Medulla oblongata (tissue), 1 donor: ENCODE results near the gene MTMR12.
"Not testable (repeated sequence)": the region's sequence is repeated elsewhere in the genome, so short reads cannot be mapped to it uniquely, and the experiment has no call there.

Experiments used
- DNase-seq: peaks from one replicate; pipeline ENCODE4 v3.0.0-alpha.2; 2015; ENCODE audit errors: extremely low spot score

The MTMR12 gene

GRCh38 chr5:32232441-32233219 is 80.1 kb downstream of the MTMR12 start:
- peak; percentile 94 for DNase-seq

- peak; percentile 25 for DNase-seq
These were observed 80.8 kb downstream of the MTMR12 start for GRCh38 chr5:32231929-32232328.

GRCh38 chr5:32231241-32231640 is 81.5 kb downstream of the MTMR12 start:
- DNase-seq: peak; percentile 47

- peak; percentile 38 for DNase-seq
These were observed 82.2 kb downstream of the MTMR12 start for GRCh38 chr5:32230356-32231099.

- no peak for DNase-seq
These were observed 83.2 kb downstream of the MTMR12 start for GRCh38 chr5:32229586-32229985.

- no peak for DNase-seq
These were observed 83.9 kb downstream of the MTMR12 start for GRCh38 chr5:32228816-32229215.

- no peak for DNase-seq
These were observed 87.3 kb downstream of the MTMR12 start for GRCh38 chr5:32225445-32225844.

GRCh38 chr5:32223972-32224609 is 88.6 kb downstream of the MTMR12 start:
- DNase-seq: no peak

GRCh38 chr5:32222723-32223470 is 89.8 kb downstream of the MTMR12 start:
- no peak for DNase-seq

- peak; percentile 85 for DNase-seq
These were observed 94.8 kb downstream of the MTMR12 start for GRCh38 chr5:32217886-32218396.

- not testable (repeated sequence) for DNase-seq
These were observed 98.4 kb downstream of the MTMR12 start for GRCh38 chr5:32214344-32214743.

- DNase-seq: no peak
These were observed 102.6 kb downstream of the MTMR12 start for GRCh38 chr5:32210151-32210550.

- DNase-seq: not testable (repeated sequence)
These were observed 103.9 kb downstream of the MTMR12 start for GRCh38 chr5:32208837-32209236.

GRCh38 chr5:32207355-32207634 is 105.4 kb downstream of the MTMR12 start:
- no peak for DNase-seq

- DNase-seq: no peak
These were observed 106.0 kb downstream of the MTMR12 start for GRCh38 chr5:32206509-32207354.

- no peak for DNase-seq
These were observed 106.7 kb downstream of the MTMR12 start for GRCh38 chr5:32206053-32206452.

- DNase-seq: no peak
These were observed 110.3 kb downstream of the MTMR12 start for GRCh38 chr5:32202394-32202793.

- no peak for DNase-seq
These were observed 111.5 kb downstream of the MTMR12 start for GRCh38 chr5:32201122-32201753.

GRCh38 chr5:32197032-32197431 is 115.7 kb downstream of the MTMR12 start:
- no peak for DNase-seq

- no peak for DNase-seq
These were observed 117.5 kb downstream of the MTMR12 start for GRCh38 chr5:32195265-32195664.
